Fibroblast of lung (primary cell): ENCODE results near the gene BCL2L11. TPM values are rescaled to one million over a fixed set of nuclear protein-coding genes. Genes with fewer than 3 reads are reported as not detected.

Experiments
- DNase-seq, 2 donors: peaks; one replicate each; pipeline versions ENCODE4 v3.0.0 to v3.0.0-alpha.2; 2010; ENCODE audit warnings: low read depth in 2 of 2
- H2AFZ ChIP-seq: 2 replicates; pipeline ENCODE4 v1.5.1; 2012; ENCODE audit warnings: low read length, control low read depth, inconsistent platforms
- H3K27ac ChIP-seq: 2 replicates; pipeline ENCODE4 v1.5.1; 2011; ENCODE audit warnings: low read length, control low read depth; ENCODE audit not compliant: insufficient read depth
- H3K27me3 ChIP-seq: 2 replicates; pipeline ENCODE4 v1.5.1; 2011; ENCODE audit warnings: mild to moderate bottlenecking, low read length; ENCODE audit not compliant: control insufficient read depth, insufficient read depth
- H3K36me3 ChIP-seq: 2 replicates; pipeline ENCODE4 v1.5.1; 2011; ENCODE audit warnings: low read length; ENCODE audit not compliant: control insufficient read depth, insufficient read depth
- H3K4me1 ChIP-seq: 2 replicates; pipeline ENCODE4 v1.5.1; 2011; ENCODE audit warnings: low read length; ENCODE audit not compliant: control insufficient read depth, insufficient read depth; ENCODE audit errors: extremely low read depth
- H3K4me2 ChIP-seq: 2 replicates; pipeline ENCODE4 v1.5.1; 2011; ENCODE audit warnings: low read length, control low read depth; ENCODE audit not compliant: insufficient read depth; ENCODE audit errors: extremely low read depth
- H3K4me3 ChIP-seq, 4 experiments: fragments of 200-600 bp in 1 of 4; sonication (generic) in 1 of 4; replicated peaks in 1 of 4; 2 replicates each; pipeline ENCODE4 v1.5.1; 2011 to 2016; ENCODE audit warnings: low read length in 4 of 4, low read depth in 3 of 4, mild to moderate bottlenecking in 3 of 4, control low read depth in 2 of 4, inconsistent platforms in 1 of 4, mixed read lengths in 1 of 4; ENCODE audit not compliant: insufficient read depth in 1 of 4; ENCODE audit errors: control extremely low read depth in 1 of 4
- H3K79me2 ChIP-seq: 2 replicates; pipeline ENCODE4 v1.5.1; 2012; ENCODE audit warnings: mild to moderate bottlenecking, low read length, inconsistent platforms; ENCODE audit not compliant: control insufficient read depth, insufficient read depth
- H3K9ac ChIP-seq: 2 replicates; pipeline ENCODE4 v1.5.1; 2011; ENCODE audit warnings: mild to moderate bottlenecking, low read length, control low read depth; ENCODE audit not compliant: insufficient read depth
- H3K9me3 ChIP-seq: 2 replicates; pipeline ENCODE4 v1.5.1; 2012; ENCODE audit warnings: low read depth, low read length; ENCODE audit not compliant: control insufficient read depth, insufficient read depth
- H4K20me1 ChIP-seq: 2 replicates; pipeline ENCODE4 v1.5.1; 2011; ENCODE audit warnings: low read length; ENCODE audit not compliant: control insufficient read depth, insufficient read depth; ENCODE audit errors: extremely low read depth
- EZH2 ChIP-seq: IDR thresholded peaks from 2 replicates; pipeline ENCODE4 v1.5.1; 2012; ENCODE audit warnings: low read length, control low read depth, mild to moderate bottlenecking; ENCODE audit errors: missing control alignments
- polyA plus RNA-seq, 2 donors: library from polyadenylated mRNA; depleted of rRNA in 1 of 2; stranded (reverse) in 1 of 2; unstranded in 1 of 2; fragments of >200 nt; gene quantifications; 2 replicates each; pipeline ENCODE4 v1.2.1, GENCODE V29; 2011 to 2012; ENCODE audit warnings: missing spikeins in 1 of 2
- total RNA-seq: library from RNA; depleted of rRNA; stranded (reverse); fragments of >200 nt; gene quantifications from 2 replicates; pipeline ENCODE4 v1.2.1, GENCODE V29; 2014
- TF ChIP-seq, protein P1 (sequence below), 2 donors: IDR thresholded peaks in 1 of 2; conservative IDR thresholded peaks in 1 of 2; 1 replicate in 1 of 2; 2 replicates in 1 of 2; pipeline ENCODE4 v1.5.1; 2011 to 2012; ENCODE audit warnings: low read length in 2 of 2, control low read depth in 1 of 2, inconsistent platforms in 1 of 2, low read depth in 1 of 2, mild to moderate bottlenecking in 1 of 2

BCL2L11 gene
- total and polyA plus RNA-seq, 2 donors (not counting 1 experiment from before 2014, with no cell fraction given) = 1.5 to 10.2 TPM

DNA sequence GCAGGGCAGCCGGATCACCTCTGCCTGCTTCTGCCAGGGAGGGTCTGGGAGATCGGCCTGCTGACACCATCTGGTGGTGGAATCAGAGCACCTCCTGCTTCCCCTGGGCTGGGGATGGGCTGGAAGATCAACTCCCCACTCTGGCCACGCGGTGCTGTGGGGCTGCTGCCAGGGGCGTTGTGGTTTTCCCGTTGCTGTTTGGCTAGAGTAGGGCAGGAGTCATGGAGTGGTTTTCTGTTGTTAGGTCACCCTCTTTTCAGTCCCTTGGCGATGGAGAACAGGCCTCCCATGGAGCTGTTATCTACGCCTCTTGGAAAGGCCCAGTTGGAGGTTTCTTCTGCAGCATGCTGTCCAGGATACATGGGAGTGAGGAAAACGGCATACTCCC is 15.2 kb downstream of the BCL2L11 start:
- Histone ChIP-seq H4K20me1 (no peaks in the 10 kb centered on the region), H3K4me2 (no peak overlapping the region)

DNA sequence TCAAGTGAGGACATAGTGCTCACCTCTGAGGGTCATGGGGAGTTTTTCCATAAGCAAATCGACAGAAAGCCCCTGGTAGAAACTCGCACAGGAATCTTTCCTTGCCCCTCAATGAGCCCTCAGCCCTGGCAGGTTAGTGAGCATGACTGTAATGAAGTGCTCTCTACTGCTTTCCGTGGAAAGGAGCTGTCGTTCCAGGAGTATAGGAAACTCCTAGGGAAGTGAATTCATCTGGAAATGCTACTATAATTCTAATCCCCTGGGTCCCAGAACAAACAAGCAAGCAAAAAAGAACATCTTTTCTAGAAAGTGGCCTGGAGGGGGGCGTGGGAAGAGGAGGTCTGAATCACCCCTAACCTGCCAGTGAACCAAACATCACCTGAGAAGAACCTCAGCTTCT is 18.1 kb downstream of the BCL2L11 start:
- Histone ChIP-seq H3K79me2 (no peaks in the 10 kb centered on the region), H4K20me1 (no peaks in the 10 kb centered on the region), H3K4me1 (no peaks in the 10 kb centered on the region), H3K27ac (no peak overlapping the region), H3K4me2 (no peak overlapping the region), H3K4me3 (no peak overlapping the region), H3K9ac (no peak overlapping the region), H3K27me3 (no peaks in the 10 kb centered on the region), H3K9me3 (no peaks in the 10 kb centered on the region), H3K36me3 (no peaks in the 10 kb centered on the region), H2AFZ (no peak overlapping the region)
- TF ChIP-seq EZH2 = no peak
- TF ChIP-seq, protein P1, sequence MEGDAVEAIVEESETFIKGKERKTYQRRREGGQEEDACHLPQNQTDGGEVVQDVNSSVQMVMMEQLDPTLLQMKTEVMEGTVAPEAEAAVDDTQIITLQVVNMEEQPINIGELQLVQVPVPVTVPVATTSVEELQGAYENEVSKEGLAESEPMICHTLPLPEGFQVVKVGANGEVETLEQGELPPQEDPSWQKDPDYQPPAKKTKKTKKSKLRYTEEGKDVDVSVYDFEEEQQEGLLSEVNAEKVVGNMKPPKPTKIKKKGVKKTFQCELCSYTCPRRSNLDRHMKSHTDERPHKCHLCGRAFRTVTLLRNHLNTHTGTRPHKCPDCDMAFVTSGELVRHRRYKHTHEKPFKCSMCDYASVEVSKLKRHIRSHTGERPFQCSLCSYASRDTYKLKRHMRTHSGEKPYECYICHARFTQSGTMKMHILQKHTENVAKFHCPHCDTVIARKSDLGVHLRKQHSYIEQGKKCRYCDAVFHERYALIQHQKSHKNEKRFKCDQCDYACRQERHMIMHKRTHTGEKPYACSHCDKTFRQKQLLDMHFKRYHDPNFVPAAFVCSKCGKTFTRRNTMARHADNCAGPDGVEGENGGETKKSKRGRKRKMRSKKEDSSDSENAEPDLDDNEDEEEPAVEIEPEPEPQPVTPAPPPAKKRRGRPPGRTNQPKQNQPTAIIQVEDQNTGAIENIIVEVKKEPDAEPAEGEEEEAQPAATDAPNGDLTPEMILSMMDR (conservative IDR thresholded peaks at IDR 0.05 in 1 of 2, IDR thresholded peaks at IDR 0.05 in 1 of 2; ENCODE audit: low read depth in 1 of 2, low read length in 2 of 2) = no peak
- DNase-seq = no peak

More for the DNA sequence above, 15.2 kb downstream of the BCL2L11 start:
- Histone ChIP-seq H3K79me2 (no peaks in the 10 kb centered on the region), H3K9me3 (no peaks in the 10 kb centered on the region), H3K36me3 (no peaks in the 10 kb centered on the region), H3K9ac (no peak overlapping the region), H3K4me1 (no peaks in the 10 kb centered on the region), H3K4me3 (no peak overlapping the region), H3K27ac (no peak overlapping the region), H2AFZ (no peak overlapping the region), H3K27me3 (no peaks in the 10 kb centered on the region)
- TF ChIP-seq, protein P1 (conservative IDR thresholded peaks at IDR 0.05 in 1 of 2, IDR thresholded peaks at IDR 0.05 in 1 of 2; ENCODE audit: low read depth in 1 of 2, low read length in 2 of 2) = peak in 1 of 2 donors; percentile 44
- TF ChIP-seq EZH2 = no peak
- DNase-seq = peak; percentile 82 to 85

DNA sequence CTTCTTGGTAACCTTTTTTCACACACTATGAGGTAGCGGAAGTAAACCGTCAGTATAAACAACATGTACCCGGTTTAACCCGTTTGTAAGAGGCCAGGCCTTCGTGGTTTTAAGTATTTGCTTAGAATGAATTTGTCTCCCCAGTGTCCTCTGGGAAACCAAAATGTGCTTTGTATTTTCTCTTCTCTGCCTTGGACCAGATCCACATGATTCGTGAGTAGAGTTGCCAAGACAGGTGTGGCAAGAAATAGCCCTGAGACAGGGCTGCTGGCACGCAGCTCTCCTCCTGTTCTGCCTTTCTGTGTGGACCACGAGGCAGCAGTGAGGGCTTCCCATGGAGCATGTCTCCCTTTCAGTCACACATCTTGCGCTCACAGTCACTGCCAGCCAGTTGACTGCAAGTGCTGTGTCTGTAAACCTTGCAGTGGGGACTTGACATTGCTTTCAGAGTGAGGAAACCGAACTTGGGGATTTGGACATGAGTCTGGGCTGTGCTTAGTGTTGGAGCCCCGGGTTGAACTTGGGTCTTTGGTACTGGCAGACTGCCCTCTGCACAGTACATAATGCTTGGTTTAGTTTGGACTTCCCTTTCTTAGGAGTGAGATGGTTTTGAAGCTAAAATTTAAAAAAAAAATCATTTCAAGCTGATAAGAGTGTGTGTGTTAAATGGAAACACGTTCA is 19.1 kb downstream of the BCL2L11 start:
- no peak overlapping the region for H3K9ac ChIP-seq
- H3K27ac ChIP-seq = no peak overlapping the region
- H3K27me3 ChIP-seq = no peaks in the 10 kb centered on the region
- DNase-seq = no peak
- no peaks in the 10 kb centered on the region for H3K36me3 ChIP-seq
- no peaks in the 10 kb centered on the region for H3K4me1 ChIP-seq
- H3K9me3 ChIP-seq = no peaks in the 10 kb centered on the region
- H2AFZ ChIP-seq = no peak overlapping the region
- H4K20me1 ChIP-seq = no peaks in the 10 kb centered on the region
- H3K79me2 ChIP-seq = no peaks in the 10 kb centered on the region
- H3K4me3 ChIP-seq = no peak overlapping the region
- H3K4me2 ChIP-seq = no peak overlapping the region
- TF ChIP-seq, protein P1 (conservative IDR thresholded peaks at IDR 0.05 in 1 of 2, IDR thresholded peaks at IDR 0.05 in 1 of 2; ENCODE audit: low read depth in 1 of 2, low read length in 2 of 2) = no peak
- no peak for TF ChIP-seq EZH2
